Right atrium auricular region (tissue), 2 donors: ENCODE results near the gene CACNA1B. TPM values are rescaled to one million over a fixed set of nuclear protein-coding genes. Genes with fewer than 3 reads are reported as not detected.
"Not testable (repeated sequence)": the region's sequence is repeated elsewhere in the genome, so short reads cannot be mapped to it uniquely, and the experiment has no call there.

Source experiments
- DNase-seq: peaks from one replicate; pipeline ENCODE4 v3.0.0-alpha.2; 2019; ENCODE audit warnings: low spot score
- H3K27ac ChIP-seq, 2 donors: fragments of 200-600 bp; sonication (generic); 1 replicate in 1 of 2; 2 replicates in 1 of 2; pipeline ENCODE4 v1.5.1; 2016 to 2019
- H3K27me3 ChIP-seq, 2 donors: fragments of 200-600 bp; sonication (generic); one replicate each; pipeline versions ENCODE4 v1.5.1 to v1.6.0; 2017 to 2019
- H3K36me3 ChIP-seq: fragments of 200-600 bp; sonication (generic); one replicate; pipeline ENCODE4 v1.5.1; 2016
- H3K4me1 ChIP-seq, 2 donors: fragments of 200-600 bp; sonication (generic); one replicate each; pipeline versions ENCODE4 v1.5.1 to v1.6.0; 2017 to 2019
- H3K4me3 ChIP-seq, 2 donors: fragments of 200-600 bp; sonication (generic); 1 replicate in 1 of 2; 2 replicates in 1 of 2; pipeline ENCODE4 v1.5.1; 2017 to 2019; ENCODE audit warnings: mild to moderate bottlenecking in 1 of 2, moderate library complexity in 1 of 2
- H3K9me3 ChIP-seq, 2 donors: fragments of 200-600 bp; sonication (generic); one replicate each; pipeline ENCODE4 v1.5.1; 2019
- total RNA-seq, 2 donors: library from RNA; depleted of rRNA; stranded (reverse); fragments of >200 nt; gene quantifications; one replicate each; pipeline ENCODE4 v1.1.0, GENCODE V29; 2016
- TF ChIP-seq, protein P1 (sequence below), 2 donors: fragments of 200-600 bp; sonication (generic); IDR thresholded peaks; one replicate each; pipeline ENCODE4 v1.5.1; 2019; ENCODE audit warnings: antibody characterized with exemption in 2 of 2

The CACNA1B gene
- total RNA-seq, 2 donors from 2014 or later: 0.04 to 0.41 TPM

DNA sequence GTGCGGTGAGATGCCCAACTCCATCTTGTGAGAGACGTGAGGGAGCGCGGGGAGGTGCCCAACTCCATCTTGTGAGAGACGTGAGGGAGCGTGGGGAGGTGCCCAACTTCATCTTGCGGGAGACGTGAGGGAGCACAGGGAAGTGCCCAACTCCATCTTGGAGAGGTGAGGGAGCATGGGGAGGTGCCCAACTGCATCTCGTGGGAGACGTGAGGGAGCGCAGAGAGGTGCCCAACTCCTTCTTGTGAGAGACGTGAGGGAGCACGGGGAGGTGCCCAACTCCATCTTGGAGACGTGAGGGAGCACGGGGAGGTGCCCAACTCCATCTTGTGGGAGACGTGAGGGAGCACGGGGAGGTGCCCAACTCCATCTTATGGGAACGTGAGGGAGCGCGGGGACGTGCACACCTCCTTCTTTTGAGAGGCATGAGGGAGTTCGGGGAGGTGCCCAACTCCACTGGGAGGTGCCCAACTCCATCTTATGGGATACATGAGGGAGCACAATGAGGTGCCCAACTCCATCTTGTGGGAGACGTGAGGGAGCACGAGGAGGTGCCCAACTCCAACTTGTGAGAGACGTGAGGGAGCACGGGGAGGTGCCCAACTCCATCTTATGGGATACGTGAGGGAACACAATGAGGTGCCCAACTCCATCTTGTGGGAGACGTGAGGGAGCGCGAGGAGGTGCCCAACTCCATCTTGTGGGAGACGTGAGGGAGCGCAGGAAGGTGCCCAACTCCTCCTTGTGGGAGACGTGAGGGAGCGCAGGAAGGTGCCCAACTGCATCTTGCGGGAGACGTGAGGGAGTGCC, 235.4 kb downstream of the CACNA1B start:
- TF ChIP-seq, protein P1, sequence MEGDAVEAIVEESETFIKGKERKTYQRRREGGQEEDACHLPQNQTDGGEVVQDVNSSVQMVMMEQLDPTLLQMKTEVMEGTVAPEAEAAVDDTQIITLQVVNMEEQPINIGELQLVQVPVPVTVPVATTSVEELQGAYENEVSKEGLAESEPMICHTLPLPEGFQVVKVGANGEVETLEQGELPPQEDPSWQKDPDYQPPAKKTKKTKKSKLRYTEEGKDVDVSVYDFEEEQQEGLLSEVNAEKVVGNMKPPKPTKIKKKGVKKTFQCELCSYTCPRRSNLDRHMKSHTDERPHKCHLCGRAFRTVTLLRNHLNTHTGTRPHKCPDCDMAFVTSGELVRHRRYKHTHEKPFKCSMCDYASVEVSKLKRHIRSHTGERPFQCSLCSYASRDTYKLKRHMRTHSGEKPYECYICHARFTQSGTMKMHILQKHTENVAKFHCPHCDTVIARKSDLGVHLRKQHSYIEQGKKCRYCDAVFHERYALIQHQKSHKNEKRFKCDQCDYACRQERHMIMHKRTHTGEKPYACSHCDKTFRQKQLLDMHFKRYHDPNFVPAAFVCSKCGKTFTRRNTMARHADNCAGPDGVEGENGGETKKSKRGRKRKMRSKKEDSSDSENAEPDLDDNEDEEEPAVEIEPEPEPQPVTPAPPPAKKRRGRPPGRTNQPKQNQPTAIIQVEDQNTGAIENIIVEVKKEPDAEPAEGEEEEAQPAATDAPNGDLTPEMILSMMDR (IDR thresholded peaks at IDR 0.05): no peak
- no peak overlapping the region for H3K27ac ChIP-seq
- H3K4me3 ChIP-seq: no peak overlapping the region
- no peaks in the 10 kb centered on the region for H3K36me3 ChIP-seq
- no peak for DNase-seq
- H3K4me1 ChIP-seq: no peaks in the 10 kb centered on the region
- H3K27me3 ChIP-seq: no peaks in the 10 kb centered on the region
- no peaks in the 10 kb centered on the region for H3K9me3 ChIP-seq

DNA sequence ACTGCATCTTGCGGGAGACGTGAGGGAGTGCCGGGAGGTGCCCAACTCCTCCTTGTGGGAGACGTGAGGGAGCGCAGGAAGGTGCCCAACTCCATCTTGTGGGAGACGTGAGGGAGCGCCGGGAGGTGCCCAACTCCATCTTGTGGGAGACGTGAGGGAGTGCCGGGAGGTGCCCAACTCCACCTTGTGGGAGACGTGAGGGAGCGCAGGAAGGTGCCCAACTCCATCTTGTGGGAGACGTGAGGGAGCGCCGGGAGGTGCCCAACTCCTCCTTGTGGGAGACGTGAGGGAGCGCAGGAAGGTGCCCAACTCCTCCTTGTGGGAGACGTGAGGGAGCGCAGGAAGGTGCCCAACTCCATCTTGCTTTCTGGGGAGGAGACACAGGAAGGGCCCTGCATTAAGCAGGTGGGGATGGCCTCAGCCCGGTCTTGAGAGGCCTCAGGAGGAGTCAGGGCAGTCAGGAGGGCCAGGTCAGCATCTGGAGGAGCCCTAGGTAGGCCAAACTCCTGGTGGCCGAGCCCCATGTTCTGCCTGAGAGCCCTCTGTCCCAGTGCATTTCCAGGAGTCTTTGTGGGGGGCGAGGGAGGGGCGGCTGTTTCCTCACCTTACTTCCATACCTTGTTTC, 236.2 kb downstream of the CACNA1B start:
- H3K4me1 ChIP-seq, H3K9me3 ChIP-seq, H3K36me3 ChIP-seq, DNase-seq, H3K27me3 ChIP-seq, H3K4me3 ChIP-seq, H3K27ac ChIP-seq: not testable (repeated sequence)

DNA sequence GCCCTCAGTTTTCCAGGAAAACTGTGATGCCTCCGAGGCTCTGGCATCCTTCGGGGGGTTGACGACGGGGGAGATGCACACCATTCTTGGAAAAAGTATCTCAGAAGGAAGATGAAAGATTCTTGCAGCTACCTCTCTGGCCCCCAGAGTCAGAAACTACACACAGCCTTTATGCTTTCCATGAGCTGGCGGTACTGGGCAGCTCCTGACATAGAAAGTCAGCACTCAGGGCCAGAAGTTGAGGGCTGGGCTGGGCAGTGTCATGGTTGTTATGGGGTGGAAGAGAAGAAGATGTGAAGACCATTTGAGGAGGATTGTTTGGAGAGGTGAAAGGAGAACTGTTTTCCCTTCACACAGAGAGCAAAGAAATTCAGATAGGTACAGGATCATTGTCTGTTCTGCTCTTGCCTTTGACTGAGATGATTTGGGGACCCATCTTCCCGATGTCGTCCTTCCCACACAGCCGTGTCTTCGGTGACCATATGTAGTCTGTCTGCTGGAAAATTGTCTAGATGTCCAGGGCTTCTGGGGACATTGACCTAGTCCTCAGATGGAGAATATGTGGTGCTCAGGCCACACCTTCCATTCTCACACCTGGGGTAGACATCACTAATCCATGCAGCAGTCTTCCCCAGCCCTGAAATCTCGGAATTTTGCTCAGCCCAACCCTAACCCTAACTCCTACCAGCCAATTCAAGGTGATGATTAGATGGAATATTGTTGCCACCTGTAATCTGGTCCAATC, 237.1 kb downstream of the CACNA1B start:
- Histone ChIP-seq H3K36me3 (no peaks in the 10 kb centered on the region), H3K4me3 (no peak overlapping the region), H3K4me1 (no peaks in the 10 kb centered on the region), H3K27ac (no peak overlapping the region), H3K9me3 (no peaks in the 10 kb centered on the region), H3K27me3 (no peaks in the 10 kb centered on the region)
- TF ChIP-seq, protein P1 (IDR thresholded peaks at IDR 0.05): no peak
- DNase-seq: no peak

DNA sequence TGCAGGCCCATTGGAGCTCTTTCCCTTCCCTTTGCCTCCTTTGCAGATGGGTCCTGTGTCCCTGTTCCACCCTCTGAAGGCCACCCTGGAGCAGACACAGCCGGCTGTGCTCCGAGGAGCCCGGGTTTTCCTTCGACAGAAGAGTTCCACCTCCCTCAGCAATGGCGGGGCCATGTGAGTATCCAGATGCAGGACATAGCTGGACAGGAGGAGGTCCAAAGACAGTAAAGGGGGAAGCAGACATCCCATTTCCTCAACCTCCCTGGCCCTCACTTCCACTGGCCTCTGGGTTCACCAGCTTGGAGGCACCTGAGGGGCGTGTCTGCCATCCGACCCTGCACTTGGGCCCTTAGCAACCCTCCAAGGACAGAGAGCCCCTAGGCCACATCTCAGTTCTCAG, 237.9 kb downstream of the CACNA1B start:
- no peaks in the 10 kb centered on the region for H3K27me3 ChIP-seq
- H3K27ac ChIP-seq: no peak overlapping the region
- H3K9me3 ChIP-seq: no peaks in the 10 kb centered on the region
- no peaks in the 10 kb centered on the region for H3K4me1 ChIP-seq
- H3K36me3 ChIP-seq: no peaks in the 10 kb centered on the region
- TF ChIP-seq, protein P1 (IDR thresholded peaks at IDR 0.05): no peak
- DNase-seq: no peak
- no peak overlapping the region for H3K4me3 ChIP-seq

DNA sequence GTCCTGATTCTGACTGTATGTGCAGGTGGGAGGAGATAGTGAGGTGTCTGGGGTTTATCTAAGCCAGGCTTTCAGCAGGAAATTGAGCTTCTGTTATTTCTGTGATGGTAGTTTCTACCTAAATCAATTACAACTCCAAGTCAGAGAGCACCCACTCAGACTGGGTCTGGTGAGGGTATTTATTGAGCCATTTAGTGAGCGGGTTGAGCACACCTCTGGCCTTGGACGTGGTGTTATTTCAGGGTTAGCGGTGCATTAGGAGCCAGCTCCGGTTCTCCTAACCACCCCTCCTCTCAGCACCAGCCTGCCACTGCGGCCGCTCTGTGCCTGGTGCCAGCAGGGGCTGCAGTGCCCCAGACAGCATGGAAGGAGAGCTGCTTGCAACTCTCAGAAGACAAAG, 238.9 kb downstream of the CACNA1B start:
- no peak overlapping the region for H3K27ac ChIP-seq
- no peaks in the 10 kb centered on the region for H3K9me3 ChIP-seq
- no peaks in the 10 kb centered on the region for H3K27me3 ChIP-seq
- TF ChIP-seq, protein P1 (IDR thresholded peaks at IDR 0.05): no peak
- H3K4me1 ChIP-seq: no peaks in the 10 kb centered on the region
- H3K4me3 ChIP-seq: no peak overlapping the region
- H3K36me3 ChIP-seq: no peaks in the 10 kb centered on the region
- no peak for DNase-seq

DNA sequence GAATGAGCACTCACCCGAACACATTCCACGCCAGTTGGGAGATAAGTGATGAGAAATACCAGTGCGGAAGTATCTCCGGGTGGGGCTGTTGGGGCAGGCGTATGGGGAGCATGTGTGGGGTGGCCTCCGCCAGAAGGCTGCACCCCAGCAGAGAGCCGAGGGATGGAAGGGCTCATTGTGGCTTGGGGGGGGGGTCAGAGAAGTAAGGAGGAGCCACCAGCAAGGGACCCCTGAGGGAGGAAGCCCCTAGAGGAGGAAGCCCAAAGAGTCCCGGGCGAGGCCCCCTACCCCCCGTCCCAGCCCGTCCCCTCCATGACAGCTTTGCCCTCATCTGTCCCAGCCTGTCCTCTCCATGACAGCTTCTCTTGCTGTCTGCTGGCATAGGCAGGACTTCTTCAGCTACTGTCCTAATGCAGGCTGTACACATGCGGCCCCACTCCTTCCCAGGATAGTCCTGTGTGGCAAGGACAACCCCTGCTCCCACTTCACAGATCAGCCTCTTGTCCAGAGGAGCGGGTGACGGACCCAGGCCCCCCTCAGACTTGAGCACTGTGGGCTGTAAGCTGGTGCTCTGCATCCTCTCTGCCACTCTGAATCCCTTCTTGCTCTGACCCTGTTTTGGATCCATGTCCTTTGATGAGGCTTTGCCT, 239.6 kb downstream of the CACNA1B start:
- no peak overlapping the region for H3K4me3 ChIP-seq
- no peak overlapping the region for H3K27ac ChIP-seq
- H3K4me1 ChIP-seq: no peaks in the 10 kb centered on the region
- TF ChIP-seq, protein P1 (IDR thresholded peaks at IDR 0.05): no peak
- DNase-seq: no peak
- no peaks in the 10 kb centered on the region for H3K27me3 ChIP-seq
- H3K36me3 ChIP-seq: no peaks in the 10 kb centered on the region
- H3K9me3 ChIP-seq: no peaks in the 10 kb centered on the region
